ENCODE measurements around the gene ATP8B2.

The ATP8B2 gene

GRCh38 chr1:154398141-154398540 is 72.8 kb downstream of the ATP8B2 start:
- DNase-seq (ENCODE audit: low read depth), result no peak

DNA sequence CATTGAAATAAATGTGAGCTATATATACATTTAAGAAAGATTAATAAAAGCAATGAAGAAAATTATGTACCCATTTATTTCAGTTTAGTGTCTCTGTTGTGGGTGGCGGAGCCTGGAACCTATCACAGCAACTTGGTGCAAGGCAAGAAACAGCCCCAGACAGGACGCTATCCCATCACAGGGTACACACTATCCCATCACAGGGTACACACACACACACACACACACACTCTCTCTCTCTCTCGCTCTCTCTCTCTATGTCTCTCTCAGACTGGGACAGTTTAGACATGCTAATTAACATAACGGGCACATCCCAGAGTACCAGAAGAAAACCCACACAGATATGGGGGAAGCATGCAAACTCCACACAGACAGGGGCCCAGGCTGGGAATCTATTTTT is 73.4 kb downstream of the ATP8B2 start:
- no peak for DNase-seq (ENCODE audit: low read depth)

- DNase-seq (ENCODE audit: low read depth), result no peak
Observed at GRCh38 chr1:154400381-154400801, 75.1 kb downstream of the ATP8B2 start.

Measured in HS-5 (cell line).